Measurements from ENCODE around the gene EPYC. TPM values are rescaled to one million over a fixed set of nuclear protein-coding genes. Genes with fewer than 3 reads are reported as not detected.

The EPYC gene
- total RNA-seq, 1 donor from 2014 or later = not detected

- Mint-ChIP-seq H3K27me3 (ENCODE audit: low read depth) (no peaks in the 10 kb centered on the region), H3K27ac (no peak overlapping the region), H3K4me3 (no peak overlapping the region), H3K4me1 (peaks cover 30% of the 10 kb centered on the region), H3K9me3 (peaks cover 15% of the 10 kb centered on the region), H3K36me3 (peaks cover 8% of the 10 kb centered on the region)
- DNase-seq (ENCODE audit: low spot score in 2 of 2, unreplicated experiment in 2 of 2) = no peak
- no peak for TF ChIP-seq CTCF (IDR thresholded peaks at IDR 0.05; ENCODE audit: unreplicated experiment)
Measured at GRCh38 chr12:90939382-90939781, 65.4 kb downstream of the EPYC start.

GRCh38 chr12:90938451-90938850, 66.3 kb downstream of the EPYC start:
- Mint-ChIP-seq H3K36me3 (peaks cover 8% of the 10 kb centered on the region), H3K4me3 (no peak overlapping the region), H3K27ac (no peak overlapping the region), H3K27me3 (ENCODE audit: low read depth) (no peaks in the 10 kb centered on the region), H3K9me3 (peaks cover 23% of the 10 kb centered on the region), H3K4me1 (peaks cover 30% of the 10 kb centered on the region)
- TF ChIP-seq CTCF (IDR thresholded peaks at IDR 0.05; ENCODE audit: unreplicated experiment) = no peak
- DNase-seq (ENCODE audit: low spot score in 2 of 2, unreplicated experiment in 2 of 2) = no peak

- TF ChIP-seq CTCF (IDR thresholded peaks at IDR 0.05; ENCODE audit: unreplicated experiment) = no peak
- Mint-ChIP-seq H3K36me3 (peaks cover 10% of the 10 kb centered on the region), H3K27ac (no peak overlapping the region), H3K9me3 (peaks cover 30% of the 10 kb centered on the region), H3K27me3 (ENCODE audit: low read depth) (no peaks in the 10 kb centered on the region), H3K4me1 (peaks cover 30% of the 10 kb centered on the region), H3K4me3 (no peak overlapping the region)
- no peak for DNase-seq (ENCODE audit: low spot score in 2 of 2, unreplicated experiment in 2 of 2)
Measured at GRCh38 chr12:90937651-90938050, 67.1 kb downstream of the EPYC start.

GRCh38 chr12:90936230-90937005, 68.4 kb downstream of the EPYC start:
- no peak for TF ChIP-seq CTCF (IDR thresholded peaks at IDR 0.05; ENCODE audit: unreplicated experiment)
- peak overlapping the region; percentile 70 for H3K27ac Mint-ChIP-seq
- H3K27me3 Mint-ChIP-seq (ENCODE audit: low read depth) = no peaks in the 10 kb centered on the region
- no peak overlapping the region for H3K4me3 Mint-ChIP-seq
- H3K9me3 Mint-ChIP-seq = peaks cover 42% of the 10 kb centered on the region
- peaks cover 19% of the 10 kb centered on the region for H3K36me3 Mint-ChIP-seq
- peaks cover 30% of the 10 kb centered on the region for H3K4me1 Mint-ChIP-seq
- DNase-seq (ENCODE audit: low spot score in 2 of 2, unreplicated experiment in 2 of 2) = no peak

- no peaks in the 10 kb centered on the region for H3K27me3 Mint-ChIP-seq (ENCODE audit: low read depth)
- DNase-seq (ENCODE audit: low spot score in 2 of 2, unreplicated experiment in 2 of 2) = no peak
- peaks cover 21% of the 10 kb centered on the region for H3K36me3 Mint-ChIP-seq
- H3K27ac Mint-ChIP-seq = no peak overlapping the region
- no peak for TF ChIP-seq CTCF (IDR thresholded peaks at IDR 0.05; ENCODE audit: unreplicated experiment)
- H3K4me1 Mint-ChIP-seq = peaks cover 14% of the 10 kb centered on the region
- H3K4me3 Mint-ChIP-seq = no peak overlapping the region
- peaks cover 35% of the 10 kb centered on the region for H3K9me3 Mint-ChIP-seq
Measured at GRCh38 chr12:90925562-90925961, 79.2 kb downstream of the EPYC start.
